GM10266 (cell line): Measurements from ENCODE around the gene PRPH.
"Not testable (repeated sequence)": the region's sequence is repeated elsewhere in the genome, so short reads cannot be mapped to it uniquely, and the experiment has no call there.

ENCODE experiments used
- DNase-seq: peaks from one replicate; pipeline ENCODE4 v3.0.0; 2012; ENCODE audit errors: extremely low spot score
- CTCF ChIP-seq: IDR thresholded peaks from 2 replicates; pipeline ENCODE4 v1.5.1; 2012; ENCODE audit warnings: mild to moderate bottlenecking, low read depth; ENCODE audit not compliant: control insufficient read depth, insufficient read depth; ENCODE audit errors: missing control alignments

Gene PRPH

GRCh38 chr12:49282302-49282701 lies 12.6 kb upstream of the PRPH start:
- no peak for DNase-seq
- no peak for TF ChIP-seq CTCF

GRCh38 chr12:49282740-49283375 lies 12.1 kb upstream of the PRPH start:
- not testable (repeated sequence) for DNase-seq

- no peak for DNase-seq
- no peak for TF ChIP-seq CTCF
These were observed 11.2 kb upstream of the PRPH start for GRCh38 chr12:49283541-49284429.

- DNase-seq = no peak
- no peak for TF ChIP-seq CTCF
These were observed 10.3 kb upstream of the PRPH start for GRCh38 chr12:49284672-49285071.

- DNase-seq = no peak
- TF ChIP-seq CTCF = peak; percentile 18
These were observed 7.1 kb upstream of the PRPH start for GRCh38 chr12:49287876-49288275.

- peak; percentile 86 for DNase-seq
- TF ChIP-seq CTCF = peak; percentile 87
These were observed 6.5 kb upstream of the PRPH start for GRCh38 chr12:49288412-49288853.

GRCh38 chr12:49288922-49289555 lies 5.9 kb upstream of the PRPH start:
- peak; percentile 21 for DNase-seq
- no peak for TF ChIP-seq CTCF
